KBM-7 (cell line): Measurements from ENCODE around the gene CALHM2.
A peak's percentile ranks its signal among the peaks of the same experiment; 100 is the strongest.
"Not testable (repeated sequence)": the region's sequence is repeated elsewhere in the genome, so short reads cannot be mapped to it uniquely, and the experiment has no call there.

Experiments used
- DNase-seq: peaks from one replicate; pipeline ENCODE4 v3.0.0-alpha.2; 2015
- in situ Hi-C: fragments of 300-500 bp; cut with MboI; formaldehyde crosslinking; loops from 2 replicates; pipeline ENCODE4 v1.14.3; 2020; ENCODE audit warnings: low sequenced_read_pairs, low pct_unique_long_range_greater_than_20kb, mixed read lengths

Gene CALHM2

GRCh38 chr10:103431902-103432301, 20.3 kb downstream of the CALHM2 start:
- in situ Hi-C loops: no loop called here
- DNase-seq: no peak

GRCh38 chr10:103429647-103430046, 22.5 kb downstream of the CALHM2 start:
- in situ Hi-C loops: no loop called here
- DNase-seq: no peak

- DNase-seq: no peak
- in situ Hi-C loops: no loop called here
Measured at GRCh38 chr10:103428989-103429643, 23.1 kb downstream of the CALHM2 start.

GRCh38 chr10:103427866-103428265, 24.3 kb downstream of the CALHM2 start:
- in situ Hi-C loops: no loop called here
- DNase-seq: no peak

GRCh38 chr10:103423748-103424147, 28.4 kb downstream of the CALHM2 start:
- DNase-seq: no peak
- in situ Hi-C loops: no loop called here

GRCh38 chr10:103419101-103419500, 33.1 kb downstream of the CALHM2 start:
- DNase-seq: no peak
- in situ Hi-C loops: no loop called here

GRCh38 chr10:103417601-103418000, 34.6 kb downstream of the CALHM2 start:
- DNase-seq: no peak
- in situ Hi-C loops: no loop called here

GRCh38 chr10:103417148-103417469, 35.1 kb downstream of the CALHM2 start:
- DNase-seq: not testable (repeated sequence)

GRCh38 chr10:103416436-103417147, 35.6 kb downstream of the CALHM2 start:
- in situ Hi-C loops: no loop called here
- peak; percentile 55 for DNase-seq

More at GRCh38 chr10:103417148-103417469, 35.1 kb downstream of the CALHM2 start:
- in situ Hi-C loops: not testable (repeated sequence)

- DNase-seq: no peak
- in situ Hi-C loops: no loop called here
Measured at GRCh38 chr10:103415581-103415980, 36.6 kb downstream of the CALHM2 start.

- in situ Hi-C loops: no loop called here
Measured at GRCh38 chr10:103413564-103413963, 38.6 kb downstream of the CALHM2 start.

GRCh38 chr10:103397191-103397825, 54.9 kb downstream of the CALHM2 start:
- in situ Hi-C loops: no loop called here
- DNase-seq: peak; percentile 51

More at GRCh38 chr10:103413564-103413963, 38.6 kb downstream of the CALHM2 start:
- DNase-seq: no peak

- in situ Hi-C loops: no loop called here
- DNase-seq: no peak
Measured at GRCh38 chr10:103396789-103397087, 55.4 kb downstream of the CALHM2 start.
